DND-41 (cell line): ENCODE results near the gene IL17REL.

Experiments used
- ATAC-seq: fragments of 200-7000 bp; cut with Tn5 transposase; 3 replicates; pipeline ENCODE4 v1.9.1; 2021; ENCODE audit warnings: low read depth; ENCODE audit not compliant: insufficient read depth
- DNase-seq: peaks from one replicate; pipeline ENCODE4 v3.0.0-alpha.2; 2020
- H2AFZ ChIP-seq: 2 replicates; pipeline ENCODE4 v1.6.0; 2012; ENCODE audit warnings: low read depth, low read length
- H3K27ac ChIP-seq: 2 replicates; pipeline ENCODE4 v1.5.1; 2012; ENCODE audit warnings: low read length, inconsistent platforms
- H3K27me3 ChIP-seq: fragments of 200-600 bp; sonication (generic); 2 replicates; pipeline ENCODE4 v1.6.0; 2012; ENCODE audit warnings: low read length, mild to moderate bottlenecking, inconsistent platforms; ENCODE audit not compliant: insufficient read depth, poor library complexity
- H3K36me3 ChIP-seq: 2 replicates; pipeline ENCODE4 v1.5.1; 2012; ENCODE audit warnings: low read length, inconsistent platforms; ENCODE audit not compliant: insufficient read depth
- H3K4me1 ChIP-seq: 2 replicates; pipeline ENCODE4 v1.5.1; 2012; ENCODE audit warnings: mild to moderate bottlenecking, low read length; ENCODE audit not compliant: insufficient read depth
- H3K4me2 ChIP-seq: 2 replicates; pipeline ENCODE4 v1.6.0; 2012; ENCODE audit warnings: mild to moderate bottlenecking, moderate library complexity, low read length, inconsistent platforms; ENCODE audit not compliant: insufficient read depth
- H3K4me3 ChIP-seq, 2 experiments: fragments of 200-600 bp in 1 of 2; shearing (Covaris generic) in 1 of 2; 2 replicates each; pipeline ENCODE4 v1.5.1; 2012 to 2016; ENCODE audit warnings: inconsistent platforms in 2 of 2, low read length in 2 of 2, mild to moderate bottlenecking in 2 of 2, low read depth in 1 of 2, moderate library complexity in 1 of 2
- H3K79me2 ChIP-seq: 2 replicates; pipeline ENCODE4 v1.6.0; 2012; ENCODE audit warnings: low read length, inconsistent platforms; ENCODE audit not compliant: insufficient read depth
- H3K9ac ChIP-seq: 2 replicates; pipeline ENCODE4 v1.6.0; 2012; ENCODE audit warnings: low read depth, mild to moderate bottlenecking, inconsistent platforms, low read length, moderate library complexity
- H3K9me3 ChIP-seq: 2 replicates; pipeline ENCODE4 v1.5.1; 2012; ENCODE audit warnings: low read length, moderate library complexity, mild to moderate bottlenecking, inconsistent platforms; ENCODE audit not compliant: insufficient read depth, severe bottlenecking
- H4K20me1 ChIP-seq: 2 replicates; pipeline ENCODE4 v1.6.0; 2012; ENCODE audit warnings: low read length; ENCODE audit not compliant: insufficient read depth
- EZH2 ChIP-seq: IDR thresholded peaks from 3 replicates; pipeline ENCODE4 v1.6.1; 2012; ENCODE audit warnings: borderline replicate concordance, low read depth, mild to moderate bottlenecking, moderate library complexity, low read length, inconsistent platforms; ENCODE audit not compliant: severe bottlenecking
- TF ChIP-seq, protein P1 (sequence below): IDR thresholded peaks from 2 replicates; pipeline ENCODE4 v1.5.1; 2012; ENCODE audit warnings: borderline replicate concordance, low read length, moderate library complexity, mild to moderate bottlenecking; ENCODE audit not compliant: poor library complexity, severe bottlenecking; ENCODE audit errors: extremely low read depth

The IL17REL gene

DNA sequence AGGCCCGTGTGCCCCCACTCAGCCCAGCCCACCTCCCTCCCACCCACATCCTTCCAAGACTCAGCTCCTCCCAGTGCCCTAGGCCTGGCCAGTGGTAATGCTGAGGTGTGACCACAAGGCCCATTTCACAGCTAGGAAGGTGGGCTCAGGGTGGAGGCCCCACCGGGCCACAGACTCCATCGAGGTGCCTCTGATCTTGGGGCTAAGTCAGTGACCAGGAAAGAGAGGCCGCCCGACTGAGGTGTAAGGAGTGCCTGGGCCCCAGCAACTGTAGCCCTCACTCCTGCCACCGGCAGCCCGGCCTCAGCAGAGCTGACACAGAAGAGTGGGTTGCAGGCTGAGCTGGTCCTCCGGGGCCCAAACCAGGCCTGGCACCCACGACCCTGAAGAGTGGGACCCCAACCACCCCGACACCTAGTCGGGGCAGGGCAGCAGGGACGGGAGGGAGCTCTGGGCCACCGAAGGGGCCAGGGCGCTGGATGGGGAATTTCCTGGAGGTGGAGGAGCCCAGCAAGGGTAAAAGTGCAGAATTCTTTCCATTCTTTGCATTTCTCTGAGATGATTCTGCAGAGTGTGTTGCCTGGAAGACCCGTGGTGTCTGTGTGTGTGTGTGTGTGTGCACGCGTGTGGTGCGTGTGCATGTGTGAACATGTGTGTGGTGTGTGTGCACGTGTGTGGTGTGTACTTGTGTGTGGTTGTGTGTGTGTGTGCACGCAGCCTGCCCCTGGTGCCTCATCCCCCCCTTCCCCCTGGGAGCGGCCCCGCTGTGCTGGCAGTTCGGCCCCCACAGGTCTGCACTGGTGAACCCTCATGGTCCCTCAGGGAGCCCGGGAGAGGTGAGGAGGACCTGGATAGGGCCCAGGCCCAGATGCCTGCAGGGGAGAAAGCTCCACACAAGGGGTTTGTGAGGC, 60.3 kb downstream of the IL17REL start:
- no peak for ATAC-seq
- Histone ChIP-seq H3K36me3 (no peaks in the 10 kb centered on the region), H3K4me3 (no peak overlapping the region), H3K4me2 (no peak overlapping the region), H2AFZ (no peak overlapping the region), H3K27me3 (no peaks in the 10 kb centered on the region), H3K27ac (no peak overlapping the region), H3K9ac (no peak overlapping the region), H3K79me2 (no peaks in the 10 kb centered on the region), H3K4me1 (no peaks in the 10 kb centered on the region), H4K20me1 (no peaks in the 10 kb centered on the region), H3K9me3 (no peaks in the 10 kb centered on the region)
- TF ChIP-seq EZH2, result no peak
- TF ChIP-seq, protein P1, sequence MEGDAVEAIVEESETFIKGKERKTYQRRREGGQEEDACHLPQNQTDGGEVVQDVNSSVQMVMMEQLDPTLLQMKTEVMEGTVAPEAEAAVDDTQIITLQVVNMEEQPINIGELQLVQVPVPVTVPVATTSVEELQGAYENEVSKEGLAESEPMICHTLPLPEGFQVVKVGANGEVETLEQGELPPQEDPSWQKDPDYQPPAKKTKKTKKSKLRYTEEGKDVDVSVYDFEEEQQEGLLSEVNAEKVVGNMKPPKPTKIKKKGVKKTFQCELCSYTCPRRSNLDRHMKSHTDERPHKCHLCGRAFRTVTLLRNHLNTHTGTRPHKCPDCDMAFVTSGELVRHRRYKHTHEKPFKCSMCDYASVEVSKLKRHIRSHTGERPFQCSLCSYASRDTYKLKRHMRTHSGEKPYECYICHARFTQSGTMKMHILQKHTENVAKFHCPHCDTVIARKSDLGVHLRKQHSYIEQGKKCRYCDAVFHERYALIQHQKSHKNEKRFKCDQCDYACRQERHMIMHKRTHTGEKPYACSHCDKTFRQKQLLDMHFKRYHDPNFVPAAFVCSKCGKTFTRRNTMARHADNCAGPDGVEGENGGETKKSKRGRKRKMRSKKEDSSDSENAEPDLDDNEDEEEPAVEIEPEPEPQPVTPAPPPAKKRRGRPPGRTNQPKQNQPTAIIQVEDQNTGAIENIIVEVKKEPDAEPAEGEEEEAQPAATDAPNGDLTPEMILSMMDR, result no peak
- DNase-seq, result no peak

DNA sequence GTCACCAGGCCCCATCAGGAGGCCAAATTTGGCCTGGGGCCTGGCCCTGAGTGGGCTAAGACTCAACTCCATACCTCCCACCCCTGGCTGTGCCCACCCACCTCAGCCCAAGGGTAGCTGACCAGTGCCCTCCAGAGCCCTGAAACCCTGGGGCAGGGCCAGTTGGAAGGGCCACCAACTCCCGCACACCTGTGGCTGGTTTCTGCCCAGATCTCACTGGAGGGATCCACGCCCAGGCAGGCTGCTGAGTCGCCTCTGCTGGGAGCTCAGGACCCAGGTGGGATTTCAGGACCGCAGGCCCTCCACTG, 60.9 kb downstream of the IL17REL start:
- no peak overlapping the region for H3K27ac ChIP-seq
- no peaks in the 10 kb centered on the region for H3K27me3 ChIP-seq
- no peaks in the 10 kb centered on the region for H3K79me2 ChIP-seq
- ATAC-seq (no peak), DNase-seq (no peak)
- H3K36me3 ChIP-seq, result no peaks in the 10 kb centered on the region
- no peak overlapping the region for H2AFZ ChIP-seq
- H3K4me2 ChIP-seq, result no peak overlapping the region
- H3K9ac ChIP-seq, result no peak overlapping the region
- H3K4me3 ChIP-seq, result no peak overlapping the region
- no peaks in the 10 kb centered on the region for H4K20me1 ChIP-seq
- no peak for TF ChIP-seq EZH2
- TF ChIP-seq, protein P1, result no peak
- H3K4me1 ChIP-seq, result no peaks in the 10 kb centered on the region
- no peaks in the 10 kb centered on the region for H3K9me3 ChIP-seq

DNA sequence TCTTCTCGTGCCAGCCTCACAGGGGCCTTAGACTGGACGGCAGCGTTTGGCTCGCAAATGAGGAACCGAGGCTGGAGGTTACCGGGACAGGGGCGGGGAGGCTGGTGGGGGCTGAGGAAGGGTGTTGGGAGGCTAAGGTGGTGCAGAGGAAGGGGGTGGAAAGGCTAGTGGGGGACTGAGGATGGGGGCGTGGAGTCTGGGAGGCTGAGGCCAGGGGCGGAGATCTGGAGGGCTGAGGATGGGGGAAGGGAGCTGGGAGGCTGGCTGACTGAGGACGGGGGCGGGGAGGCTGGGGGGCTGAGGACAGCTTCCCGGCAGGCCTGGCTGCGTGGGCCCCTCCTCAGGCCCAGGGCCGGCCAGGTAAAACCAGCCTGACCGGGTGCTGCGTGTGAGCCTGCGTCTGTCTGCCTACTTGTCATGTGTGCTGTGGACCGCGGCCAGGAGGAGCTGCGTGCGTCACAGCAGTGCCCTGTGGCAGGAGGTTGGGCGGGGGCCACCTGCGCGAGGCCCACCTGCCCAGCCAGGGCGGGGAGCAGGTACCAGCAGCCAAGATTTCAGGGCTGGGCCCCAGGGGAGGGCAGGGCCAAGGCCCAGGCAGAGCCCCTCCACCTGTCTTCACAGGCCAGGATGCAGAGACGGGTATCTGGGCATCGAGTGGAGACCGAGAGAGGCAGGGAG, 61.4 kb downstream of the IL17REL start:
- Histone ChIP-seq H3K27ac (no peak overlapping the region), H3K9me3 (no peaks in the 10 kb centered on the region)

More for the DNA sequence above, 61.4 kb downstream of the IL17REL start:
- Histone ChIP-seq H3K79me2 (no peaks in the 10 kb centered on the region), H3K27me3 (no peaks in the 10 kb centered on the region), H3K4me2 (no peak overlapping the region), H4K20me1 (no peaks in the 10 kb centered on the region), H3K4me1 (no peaks in the 10 kb centered on the region), H3K4me3 (no peak overlapping the region), H3K9ac (no peak overlapping the region), H3K36me3 (no peaks in the 10 kb centered on the region), H2AFZ (no peak overlapping the region)
- DNase-seq, result no peak
- ATAC-seq, result no peak
- no peak for TF ChIP-seq EZH2
- TF ChIP-seq, protein P1, result no peak
